Measurements from ENCODE around the gene STON1.

Gene STON1, protein sequence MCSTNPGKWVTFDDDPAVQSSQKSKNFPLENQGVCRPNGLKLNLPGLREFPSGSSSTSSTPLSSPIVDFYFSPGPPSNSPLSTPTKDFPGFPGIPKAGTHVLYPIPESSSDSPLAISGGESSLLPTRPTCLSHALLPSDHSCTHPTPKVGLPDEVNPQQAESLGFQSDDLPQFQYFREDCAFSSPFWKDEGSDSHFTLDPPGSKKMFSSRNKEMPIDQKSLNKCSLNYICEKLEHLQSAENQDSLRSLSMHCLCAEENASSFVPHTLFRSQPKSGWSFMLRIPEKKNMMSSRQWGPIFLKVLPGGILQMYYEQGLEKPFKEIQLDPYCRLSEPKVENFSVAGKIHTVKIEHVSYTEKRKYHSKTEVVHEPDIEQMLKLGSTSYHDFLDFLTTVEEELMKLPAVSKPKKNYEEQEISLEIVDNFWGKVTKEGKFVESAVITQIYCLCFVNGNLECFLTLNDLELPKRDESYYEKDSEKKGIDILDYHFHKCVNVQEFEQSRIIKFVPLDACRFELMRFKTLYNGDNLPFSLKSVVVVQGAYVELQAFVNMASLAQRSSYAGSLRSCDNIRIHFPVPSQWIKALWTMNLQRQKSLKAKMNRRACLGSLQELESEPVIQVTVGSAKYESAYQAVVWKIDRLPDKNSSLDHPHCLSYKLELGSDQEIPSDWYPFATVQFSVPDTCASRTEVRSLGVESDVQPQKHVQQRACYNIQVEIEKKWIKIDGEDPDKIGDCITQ

DNA sequence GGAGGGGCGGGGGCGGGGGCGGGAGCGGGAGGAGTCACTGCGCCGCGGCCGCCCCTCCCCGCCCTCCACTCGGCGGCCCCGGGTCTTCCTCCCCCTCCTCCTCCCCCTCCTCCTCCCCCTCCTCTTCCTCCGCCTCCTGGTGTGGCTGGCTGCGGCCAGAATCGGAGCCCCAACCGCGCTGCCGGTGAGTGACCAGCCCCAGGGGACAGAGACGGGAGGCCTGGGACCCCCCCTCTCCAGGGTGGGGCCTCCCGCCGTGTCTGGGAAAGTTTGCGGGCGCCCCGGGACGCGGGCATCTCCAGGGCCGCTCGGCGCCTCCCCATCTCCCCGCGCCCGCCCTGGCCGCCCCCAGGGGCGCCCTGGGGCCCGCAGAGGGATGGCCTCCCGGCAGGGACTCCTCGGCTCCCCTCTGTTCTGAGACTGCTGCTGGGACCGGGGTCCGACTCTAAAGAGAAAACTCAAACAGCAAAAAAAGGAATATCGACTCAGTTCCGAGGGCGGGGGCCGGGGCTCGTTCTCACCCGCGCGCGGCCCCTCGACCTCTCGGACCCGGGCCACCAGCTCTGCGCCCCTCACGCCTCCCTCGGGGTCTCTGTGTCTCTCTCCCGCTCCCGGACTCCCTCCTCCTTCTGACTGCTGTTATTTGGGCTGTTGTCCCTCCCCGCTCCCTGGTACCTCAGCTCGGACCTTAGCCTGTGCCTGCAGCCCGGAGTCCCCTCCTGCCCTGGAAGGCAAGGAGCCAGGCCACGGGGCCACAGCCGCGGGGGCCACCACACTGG lies at the start of gene STON1:
Gene STON1, plus strand, starts transcription at position 122 of the 779 bp plus-strand sequence. CDS start 50,480 bp downstream, outside the sequence.
- TF ChIP-seq, protein P1, sequence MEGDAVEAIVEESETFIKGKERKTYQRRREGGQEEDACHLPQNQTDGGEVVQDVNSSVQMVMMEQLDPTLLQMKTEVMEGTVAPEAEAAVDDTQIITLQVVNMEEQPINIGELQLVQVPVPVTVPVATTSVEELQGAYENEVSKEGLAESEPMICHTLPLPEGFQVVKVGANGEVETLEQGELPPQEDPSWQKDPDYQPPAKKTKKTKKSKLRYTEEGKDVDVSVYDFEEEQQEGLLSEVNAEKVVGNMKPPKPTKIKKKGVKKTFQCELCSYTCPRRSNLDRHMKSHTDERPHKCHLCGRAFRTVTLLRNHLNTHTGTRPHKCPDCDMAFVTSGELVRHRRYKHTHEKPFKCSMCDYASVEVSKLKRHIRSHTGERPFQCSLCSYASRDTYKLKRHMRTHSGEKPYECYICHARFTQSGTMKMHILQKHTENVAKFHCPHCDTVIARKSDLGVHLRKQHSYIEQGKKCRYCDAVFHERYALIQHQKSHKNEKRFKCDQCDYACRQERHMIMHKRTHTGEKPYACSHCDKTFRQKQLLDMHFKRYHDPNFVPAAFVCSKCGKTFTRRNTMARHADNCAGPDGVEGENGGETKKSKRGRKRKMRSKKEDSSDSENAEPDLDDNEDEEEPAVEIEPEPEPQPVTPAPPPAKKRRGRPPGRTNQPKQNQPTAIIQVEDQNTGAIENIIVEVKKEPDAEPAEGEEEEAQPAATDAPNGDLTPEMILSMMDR (IDR thresholded peaks at IDR 0.05; ENCODE audit: low read depth, low read length, missing control alignments): no peak
- DNase-seq (ENCODE audit: low read depth): no peak
- H3K4me3 ChIP-seq (ENCODE audit: low read depth, low read length): peak within 1 kb of the TSS; percentile 31

DNA sequence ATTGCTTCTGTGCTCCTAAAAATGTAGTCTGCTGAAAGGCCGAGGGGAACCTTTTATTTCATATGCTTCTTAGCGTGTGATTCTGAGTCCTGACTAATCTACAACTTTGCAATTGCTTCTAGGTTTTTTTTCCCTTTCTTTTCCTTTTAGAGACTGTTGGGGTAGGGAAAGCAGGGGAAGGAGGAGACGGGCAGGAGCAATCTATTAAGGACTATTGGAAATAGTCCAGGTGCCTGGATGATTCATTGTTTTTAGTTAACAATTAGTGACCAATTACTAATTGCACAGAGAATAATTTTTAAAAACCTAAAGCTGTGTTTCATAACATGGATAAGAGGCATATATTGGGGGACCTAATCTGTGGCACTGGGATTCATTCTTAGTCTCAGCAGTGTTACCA lies 49.4 kb upstream of the STON1 start:
- no peak for DNase-seq (ENCODE audit: low read depth)
- no peak overlapping the region for H3K4me3 ChIP-seq (ENCODE audit: low read depth, low read length)
- TF ChIP-seq, protein P1 (IDR thresholded peaks at IDR 0.05; ENCODE audit: low read depth, low read length, missing control alignments): no peak

DNA sequence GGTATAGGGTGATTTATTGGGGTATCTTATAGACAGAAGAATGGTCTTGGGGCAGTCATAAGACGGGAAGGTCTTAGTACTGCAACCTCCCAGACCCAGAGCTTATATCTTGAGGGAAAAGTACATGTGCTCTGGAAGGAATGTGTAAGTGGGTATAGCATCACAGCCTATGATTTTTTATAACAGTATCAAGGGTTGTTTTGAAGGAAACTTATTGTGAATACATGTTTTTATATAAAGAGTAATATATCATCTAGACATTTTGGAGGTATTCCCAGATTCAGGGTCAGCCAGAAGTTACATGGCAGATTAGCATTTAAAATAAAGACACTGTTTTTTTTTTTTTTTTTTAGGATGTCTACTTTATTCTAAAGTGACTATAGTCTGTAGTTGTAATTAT lies 47.6 kb upstream of the STON1 start:
- DNase-seq (ENCODE audit: low read depth): no peak
- H3K4me3 ChIP-seq (ENCODE audit: low read depth, low read length): no peak overlapping the region
- TF ChIP-seq, protein P1 (IDR thresholded peaks at IDR 0.05; ENCODE audit: low read depth, low read length, missing control alignments): no peak

DNA sequence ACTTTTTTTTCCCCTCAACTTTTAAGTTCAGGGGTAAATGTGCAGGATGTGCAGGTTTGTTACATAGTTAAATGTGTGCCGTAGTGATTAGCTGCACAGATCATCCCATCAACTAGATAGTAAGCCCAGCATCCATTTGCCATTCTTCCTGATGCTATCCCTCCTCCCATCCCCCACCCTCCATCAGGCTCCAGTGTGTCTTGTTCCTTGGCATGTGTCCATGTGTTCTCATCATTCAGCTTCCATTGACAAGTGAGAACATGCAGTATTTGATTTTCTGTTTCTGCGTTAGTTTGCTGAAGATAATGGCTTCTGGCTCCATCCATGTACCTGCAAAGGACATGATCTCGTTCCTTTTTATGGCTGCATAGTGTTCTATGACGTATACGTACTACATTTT lies 47.2 kb upstream of the STON1 start:
- TF ChIP-seq, protein P1 (IDR thresholded peaks at IDR 0.05; ENCODE audit: low read depth, low read length, missing control alignments): no peak

DNA sequence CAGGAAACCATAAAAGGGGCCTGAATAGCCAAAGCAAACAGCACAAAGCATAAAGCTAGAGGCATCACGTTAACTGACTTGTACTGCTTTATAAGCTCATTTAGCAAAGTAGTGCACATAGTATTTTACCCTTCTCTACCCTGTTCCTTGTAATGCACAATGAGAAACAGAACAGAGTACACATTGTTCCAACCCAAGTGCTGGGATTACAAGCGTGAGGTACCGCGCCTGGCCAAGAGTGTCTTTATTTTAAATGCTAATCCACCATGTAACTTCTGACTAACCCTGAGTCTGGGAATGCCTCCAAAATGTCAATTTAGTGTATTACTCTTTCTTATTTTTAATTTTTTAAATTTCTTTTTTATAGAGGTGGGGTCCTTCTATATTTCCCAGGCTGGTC lies 46.4 kb upstream of the STON1 start:
- no peak overlapping the region for H3K4me3 ChIP-seq (ENCODE audit: low read depth, low read length)
- TF ChIP-seq, protein P1 (IDR thresholded peaks at IDR 0.05; ENCODE audit: low read depth, low read length, missing control alignments): no peak
- no peak for DNase-seq (ENCODE audit: low read depth)

More for the DNA sequence above, 47.2 kb upstream of the STON1 start:
- no peak for DNase-seq (ENCODE audit: low read depth)
- no peak overlapping the region for H3K4me3 ChIP-seq (ENCODE audit: low read depth, low read length)

DNA sequence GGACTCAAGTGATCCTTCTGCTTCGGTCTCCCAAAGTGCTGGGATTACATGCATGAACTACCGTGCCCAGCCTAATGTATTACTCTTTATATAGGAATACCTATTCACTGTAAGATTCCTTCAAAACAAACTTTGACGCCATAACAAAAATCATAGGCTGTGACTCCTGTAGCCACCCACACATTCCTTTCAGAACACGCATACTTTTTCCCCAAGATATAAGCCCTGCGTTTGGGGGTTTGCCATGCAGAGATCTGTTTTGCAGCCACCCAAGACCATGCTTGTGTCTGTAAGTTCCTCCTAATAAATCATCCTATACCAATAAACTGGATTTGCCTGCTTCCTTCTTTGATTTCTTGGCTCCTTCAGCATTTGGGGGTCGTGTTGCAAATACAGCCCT lies 46.0 kb upstream of the STON1 start:
- TF ChIP-seq, protein P1 (IDR thresholded peaks at IDR 0.05; ENCODE audit: low read depth, low read length, missing control alignments): no peak
- H3K4me3 ChIP-seq (ENCODE audit: low read depth, low read length): no peak overlapping the region
- no peak for DNase-seq (ENCODE audit: low read depth)
